DOHH2 (cell line): ENCODE measurements around the gene PLEKHG7.

Source experiments
- H3F3A ChIP-seq: fragments of 200-600 bp; sonication (generic), shearing (Covaris generic); 2 replicates; pipeline ENCODE4 v1.6.0; 2016; ENCODE audit warnings: antibody characterized with exemption, mild to moderate bottlenecking; ENCODE audit not compliant: control insufficient read depth, insufficient read depth
- H3K27ac ChIP-seq: fragments of 200-600 bp; sonication (generic); 2 replicates; pipeline ENCODE4 v1.5.1; 2014; ENCODE audit warnings: low read depth, mild to moderate bottlenecking, low read length, moderate library complexity
- H3K27me3 ChIP-seq: fragments of 200-600 bp; sonication (generic); 2 replicates; pipeline ENCODE4 v1.6.1; 2014; ENCODE audit warnings: mild to moderate bottlenecking, low read length, mixed read lengths; ENCODE audit not compliant: control insufficient read depth
- H3K36me3 ChIP-seq: fragments of 200-600 bp; sonication (generic); 2 replicates; pipeline ENCODE4 v1.6.1; 2014; ENCODE audit warnings: mild to moderate bottlenecking, low read length, moderate library complexity, mixed read lengths; ENCODE audit not compliant: control insufficient read depth
- H3K4me1 ChIP-seq: fragments of 200-600 bp; sonication (generic); 2 replicates; pipeline ENCODE4 v1.6.1; 2014; ENCODE audit warnings: mild to moderate bottlenecking, low read length, mixed read lengths; ENCODE audit not compliant: control insufficient read depth
- H3K4me2 ChIP-seq: fragments of 200-600 bp; sonication (generic); 2 replicates; pipeline ENCODE4 v1.6.0; 2014; ENCODE audit warnings: mild to moderate bottlenecking, low read length, moderate library complexity
- H3K4me3 ChIP-seq: fragments of 200-600 bp; sonication (generic); 2 replicates; pipeline ENCODE4 v1.5.1; 2014; ENCODE audit warnings: mild to moderate bottlenecking, low read length, mixed read lengths
- H3K79me2 ChIP-seq: fragments of 200-600 bp; sonication (generic); 2 replicates; pipeline ENCODE4 v1.6.1; 2014; ENCODE audit warnings: mild to moderate bottlenecking, low read length, mixed read lengths; ENCODE audit not compliant: control insufficient read depth
- H3K9me2 ChIP-seq: fragments of 200-600 bp; sonication (generic); replicated peaks from 2 replicates; pipeline ENCODE4 v1.6.1; 2014; ENCODE audit warnings: mild to moderate bottlenecking, low read length, mixed read lengths; ENCODE audit not compliant: control insufficient read depth
- H3K9me3 ChIP-seq: fragments of 200-600 bp; sonication (generic); 2 replicates; pipeline ENCODE4 v1.6.1; 2014; ENCODE audit warnings: antibody characterized with exemption, low read length, mixed read lengths; ENCODE audit not compliant: control insufficient read depth, insufficient read depth
- H4K20me1 ChIP-seq: fragments of 200-600 bp; sonication (generic); 2 replicates; pipeline ENCODE4 v1.6.0; 2014; ENCODE audit warnings: low read depth, mild to moderate bottlenecking, antibody characterized with exemption, low read length, moderate library complexity; ENCODE audit not compliant: control insufficient read depth, insufficient read depth
- EZH2phosphoT487 ChIP-seq: fragments of 200-600 bp; sonication (generic); IDR thresholded peaks from 2 replicates; pipeline ENCODE4 v1.6.1; 2017; ENCODE audit warnings: borderline replicate concordance, mild to moderate bottlenecking, antibody characterized with exemption, low read length, moderate library complexity, mixed read lengths
- TF ChIP-seq, protein P1 (sequence below): fragments of 200-600 bp; sonication (generic); IDR thresholded peaks from one replicate; pipeline ENCODE4 v1.5.1; 2014; ENCODE audit warnings: antibody characterized with exemption, mild to moderate bottlenecking, low read depth, low read length; ENCODE audit not compliant: poor library complexity, severe bottlenecking

The PLEKHG7 gene

DNA sequence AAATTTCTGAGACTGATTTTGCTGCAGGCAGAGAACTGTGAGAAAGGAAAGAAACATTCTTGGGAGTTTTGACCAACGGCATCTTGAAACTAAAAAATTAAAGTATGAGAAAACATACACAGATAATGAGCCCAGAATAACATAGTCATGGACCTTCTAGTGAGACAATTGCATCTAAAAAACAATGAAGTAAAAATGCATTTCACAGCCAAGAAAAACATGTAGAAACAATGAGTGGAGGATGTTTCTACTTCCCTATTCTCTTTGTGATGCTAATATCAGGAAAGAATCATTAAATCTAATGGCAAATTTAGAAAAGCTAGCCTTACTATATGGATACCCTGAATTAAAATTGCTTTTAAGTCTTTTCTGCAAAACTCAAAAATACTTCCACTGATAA, 12.2 kb upstream of the PLEKHG7 start:
- no peaks in the 10 kb centered on the region for H3F3A ChIP-seq
- H3K4me2 ChIP-seq, result no peak overlapping the region
- H3K79me2 ChIP-seq, result no peaks in the 10 kb centered on the region
- H4K20me1 ChIP-seq, result no peaks in the 10 kb centered on the region
- no peak overlapping the region for H3K27ac ChIP-seq
- no peak for TF ChIP-seq EZH2phosphoT487
- TF ChIP-seq, protein P1, sequence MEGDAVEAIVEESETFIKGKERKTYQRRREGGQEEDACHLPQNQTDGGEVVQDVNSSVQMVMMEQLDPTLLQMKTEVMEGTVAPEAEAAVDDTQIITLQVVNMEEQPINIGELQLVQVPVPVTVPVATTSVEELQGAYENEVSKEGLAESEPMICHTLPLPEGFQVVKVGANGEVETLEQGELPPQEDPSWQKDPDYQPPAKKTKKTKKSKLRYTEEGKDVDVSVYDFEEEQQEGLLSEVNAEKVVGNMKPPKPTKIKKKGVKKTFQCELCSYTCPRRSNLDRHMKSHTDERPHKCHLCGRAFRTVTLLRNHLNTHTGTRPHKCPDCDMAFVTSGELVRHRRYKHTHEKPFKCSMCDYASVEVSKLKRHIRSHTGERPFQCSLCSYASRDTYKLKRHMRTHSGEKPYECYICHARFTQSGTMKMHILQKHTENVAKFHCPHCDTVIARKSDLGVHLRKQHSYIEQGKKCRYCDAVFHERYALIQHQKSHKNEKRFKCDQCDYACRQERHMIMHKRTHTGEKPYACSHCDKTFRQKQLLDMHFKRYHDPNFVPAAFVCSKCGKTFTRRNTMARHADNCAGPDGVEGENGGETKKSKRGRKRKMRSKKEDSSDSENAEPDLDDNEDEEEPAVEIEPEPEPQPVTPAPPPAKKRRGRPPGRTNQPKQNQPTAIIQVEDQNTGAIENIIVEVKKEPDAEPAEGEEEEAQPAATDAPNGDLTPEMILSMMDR, result no peak
- H3K27me3 ChIP-seq, result no peaks in the 10 kb centered on the region
- H3K36me3 ChIP-seq, result no peaks in the 10 kb centered on the region
- H3K4me1 ChIP-seq, result no peaks in the 10 kb centered on the region
- H3K4me3 ChIP-seq, result no peak overlapping the region
- H3K9me2 ChIP-seq, result no peaks in the 10 kb centered on the region
- no peaks in the 10 kb centered on the region for H3K9me3 ChIP-seq

DNA sequence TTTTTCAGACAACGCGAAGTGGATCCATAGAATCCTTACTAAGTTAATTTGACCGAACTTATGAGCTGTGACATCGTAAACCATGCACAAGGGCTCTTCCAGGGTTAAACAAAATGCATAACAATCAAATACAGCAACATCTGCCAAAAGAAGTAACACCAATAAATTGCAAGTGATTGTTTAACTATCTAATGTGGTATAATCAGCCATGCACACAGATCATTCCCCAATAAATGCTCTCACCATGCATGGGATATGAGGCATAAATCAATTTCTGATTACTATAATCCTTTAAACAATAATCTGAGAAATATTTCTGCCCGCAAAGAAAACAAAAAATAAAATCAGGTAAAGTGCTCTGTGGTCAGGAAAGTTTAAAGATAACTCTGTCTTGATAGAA, 7.7 kb upstream of the PLEKHG7 start:
- H3K9me3 ChIP-seq, result no peaks in the 10 kb centered on the region
- H3K27ac ChIP-seq, result no peak overlapping the region
- no peaks in the 10 kb centered on the region for H3K9me2 ChIP-seq
- H3K36me3 ChIP-seq, result no peaks in the 10 kb centered on the region
- H3K27me3 ChIP-seq, result no peaks in the 10 kb centered on the region
- H3K4me1 ChIP-seq, result no peaks in the 10 kb centered on the region
- H4K20me1 ChIP-seq, result no peaks in the 10 kb centered on the region
- TF ChIP-seq EZH2phosphoT487, result no peak
- TF ChIP-seq, protein P1, result no peak
- no peak overlapping the region for H3K4me2 ChIP-seq
- H3F3A ChIP-seq, result no peaks in the 10 kb centered on the region
- no peak overlapping the region for H3K4me3 ChIP-seq
- no peaks in the 10 kb centered on the region for H3K79me2 ChIP-seq

DNA sequence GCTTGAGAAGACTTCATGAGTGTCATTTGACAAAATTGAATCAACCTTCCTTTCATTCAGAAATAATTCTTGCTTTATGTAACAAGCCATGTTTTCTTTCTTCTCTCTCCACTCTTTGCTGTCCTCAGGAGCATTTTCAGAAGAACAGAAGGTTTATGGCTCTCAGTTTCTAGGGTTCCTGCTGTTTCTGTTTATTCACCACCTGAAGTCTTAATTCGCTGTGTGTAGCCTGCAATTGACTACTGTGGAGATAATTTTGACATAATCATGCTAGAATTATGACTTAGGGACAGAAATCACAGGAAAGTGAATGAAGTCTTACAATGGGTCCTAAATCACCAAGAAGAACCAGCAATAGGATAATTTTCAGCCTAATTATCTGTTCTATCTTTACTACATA, 7.2 kb upstream of the PLEKHG7 start:
- Histone ChIP-seq H3K27me3 (no peaks in the 10 kb centered on the region), H3K9me3 (no peaks in the 10 kb centered on the region), H3K79me2 (no peaks in the 10 kb centered on the region), H3K9me2 (no peaks in the 10 kb centered on the region), H4K20me1 (no peaks in the 10 kb centered on the region), H3F3A (no peaks in the 10 kb centered on the region), H3K4me1 (no peaks in the 10 kb centered on the region), H3K4me3 (no peak overlapping the region), H3K27ac (no peak overlapping the region), H3K4me2 (no peak overlapping the region), H3K36me3 (no peaks in the 10 kb centered on the region)
- no peak for TF ChIP-seq EZH2phosphoT487
- TF ChIP-seq, protein P1, result no peak

DNA sequence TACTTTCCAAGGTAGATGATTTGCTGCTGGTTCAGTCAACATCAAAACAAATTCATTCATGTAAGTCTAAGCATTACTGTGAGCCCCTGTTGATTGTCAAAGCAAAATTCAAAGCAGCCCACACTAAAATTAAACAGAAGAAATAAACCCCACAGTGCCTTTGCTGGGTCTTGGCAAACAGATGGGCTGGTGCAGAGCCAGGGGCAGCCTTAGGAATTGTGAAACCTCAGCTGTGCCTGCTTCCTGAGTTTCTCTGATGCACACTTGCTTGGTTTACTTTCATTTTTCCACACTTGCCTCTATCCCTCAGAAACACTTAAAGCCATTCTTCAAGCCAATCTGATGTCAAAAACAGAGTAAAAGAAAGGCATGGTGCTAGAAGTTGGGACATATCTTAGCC, 6.6 kb upstream of the PLEKHG7 start:
- no peak overlapping the region for H3K27ac ChIP-seq
- H3K9me3 ChIP-seq, result no peaks in the 10 kb centered on the region
- H3K36me3 ChIP-seq, result no peaks in the 10 kb centered on the region
- no peak for TF ChIP-seq EZH2phosphoT487
- TF ChIP-seq, protein P1, result no peak
- no peaks in the 10 kb centered on the region for H4K20me1 ChIP-seq
- no peaks in the 10 kb centered on the region for H3K9me2 ChIP-seq
- no peaks in the 10 kb centered on the region for H3K4me1 ChIP-seq
- H3K27me3 ChIP-seq, result no peaks in the 10 kb centered on the region
- no peak overlapping the region for H3K4me2 ChIP-seq
- no peaks in the 10 kb centered on the region for H3F3A ChIP-seq
- no peaks in the 10 kb centered on the region for H3K79me2 ChIP-seq
- no peak overlapping the region for H3K4me3 ChIP-seq
